Ramos (cell line): ENCODE measurements around the gene ATP1B3.
"Not testable (repeated sequence)": the region's sequence is repeated elsewhere in the genome, so short reads cannot be mapped to it uniquely, and the experiment has no call there.

ENCODE experiments used
- in situ Hi-C: fragments of 300-500 bp; cut with MboI; formaldehyde crosslinking; loops from one replicate; pipeline ENCODE4 v1.14.3; 2022; ENCODE audit warnings: low sequenced_read_pairs; ENCODE audit not compliant: unreplicated experiment

Gene ATP1B3

GRCh38 chr3:141900343-141900742, 23.9 kb downstream of the ATP1B3 start:
- in situ Hi-C loops = no loop called here

GRCh38 chr3:141901914-141902313, 25.5 kb downstream of the ATP1B3 start:
- in situ Hi-C loops = no loop called here

DNA sequence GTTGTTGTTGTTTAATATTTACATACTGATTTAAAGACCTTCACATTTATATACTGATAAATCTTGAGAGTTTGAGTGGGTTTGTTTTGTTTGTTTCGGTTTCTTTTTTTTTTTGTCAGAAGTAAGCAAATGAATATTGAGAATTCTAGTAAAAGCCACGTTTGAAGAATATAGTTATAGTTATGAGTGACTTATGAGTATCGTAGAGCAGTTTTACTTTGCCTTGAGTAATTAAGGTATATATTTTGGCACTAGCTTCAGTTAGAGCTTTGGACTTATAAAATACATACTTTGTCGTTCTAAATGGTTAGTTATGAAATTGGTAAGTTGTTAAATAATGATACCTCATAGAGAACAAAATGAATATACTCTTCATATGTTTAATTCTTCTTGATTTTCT, 27.8 kb downstream of the ATP1B3 start:
- in situ Hi-C loops = no loop called here

- in situ Hi-C loops = no loop called here
Observed at GRCh38 chr3:141905129-141905528, 28.7 kb downstream of the ATP1B3 start.

DNA sequence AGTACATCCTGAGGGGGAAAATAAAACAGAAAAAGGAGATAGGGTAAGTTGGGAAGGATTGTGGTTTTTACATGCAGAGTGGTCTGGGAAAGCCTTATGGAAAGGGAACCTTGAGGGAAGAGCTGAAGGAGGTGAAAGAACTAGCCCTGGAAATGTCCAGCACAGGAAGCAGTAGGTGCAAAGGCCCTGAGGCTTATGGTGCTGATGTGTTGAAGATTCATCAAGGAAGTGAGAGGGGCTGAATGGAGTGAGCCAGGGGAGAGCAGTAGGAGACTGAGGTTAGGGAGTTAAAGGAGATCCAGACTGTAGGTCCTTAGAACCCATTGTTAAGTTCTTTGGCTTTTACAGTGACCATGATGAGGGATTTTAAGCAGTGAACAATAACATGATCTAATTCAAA, 33.0 kb downstream of the ATP1B3 start:
- in situ Hi-C loops = no loop called here

DNA sequence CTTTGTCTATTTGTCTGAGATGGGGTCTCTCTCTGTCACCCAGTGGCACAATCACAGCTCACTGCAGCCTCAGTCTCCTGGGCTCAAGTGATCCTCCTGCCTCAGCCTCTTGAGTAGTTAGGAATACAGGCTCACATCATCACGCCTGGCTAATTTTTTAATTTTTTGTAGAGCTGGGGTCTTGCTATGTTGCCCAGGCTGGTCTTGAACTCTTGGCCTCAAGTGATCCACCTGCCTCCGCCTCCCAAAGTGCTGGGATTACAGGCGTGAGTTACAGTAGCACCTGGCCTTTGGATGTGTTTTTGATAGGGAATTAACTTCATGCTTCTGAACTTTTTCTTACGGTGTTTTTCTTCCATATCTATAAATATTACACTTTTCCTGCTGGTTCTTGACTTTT, 33.5 kb downstream of the ATP1B3 start:
- in situ Hi-C loops = not testable (repeated sequence)

GRCh38 chr3:141913150-141913811, 36.8 kb downstream of the ATP1B3 start:
- in situ Hi-C loops = no loop called here

GRCh38 chr3:141914311-141914710, 37.9 kb downstream of the ATP1B3 start:
- in situ Hi-C loops = no loop called here

- in situ Hi-C loops = no loop called here
Observed at GRCh38 chr3:141915016-141915415, 38.6 kb downstream of the ATP1B3 start.

- in situ Hi-C loops = no loop called here
Observed at GRCh38 chr3:141915766-141916165, 39.3 kb downstream of the ATP1B3 start.

GRCh38 chr3:141920701-141921100, 44.3 kb downstream of the ATP1B3 start:
- in situ Hi-C loops = no loop called here

DNA sequence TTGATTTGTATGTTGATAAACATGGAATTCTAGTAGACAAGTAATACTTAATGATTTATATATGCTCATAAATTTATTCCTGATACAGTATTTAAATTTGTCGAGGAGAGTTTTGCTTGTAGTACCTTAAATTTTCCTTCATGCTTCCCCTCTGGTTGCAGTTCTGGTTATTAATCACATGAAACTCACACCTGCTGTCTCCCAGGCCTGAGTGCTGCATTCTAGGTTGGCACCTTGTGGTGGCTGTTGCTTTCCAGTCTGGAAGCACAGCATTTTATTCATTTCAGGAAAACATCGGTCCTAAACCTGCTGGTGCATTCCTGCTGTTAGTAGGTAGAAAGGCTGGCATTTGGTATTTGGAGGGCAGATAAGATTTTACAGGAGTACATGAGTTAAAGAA, 44.9 kb downstream of the ATP1B3 start:
- in situ Hi-C loops = no loop called here

DNA sequence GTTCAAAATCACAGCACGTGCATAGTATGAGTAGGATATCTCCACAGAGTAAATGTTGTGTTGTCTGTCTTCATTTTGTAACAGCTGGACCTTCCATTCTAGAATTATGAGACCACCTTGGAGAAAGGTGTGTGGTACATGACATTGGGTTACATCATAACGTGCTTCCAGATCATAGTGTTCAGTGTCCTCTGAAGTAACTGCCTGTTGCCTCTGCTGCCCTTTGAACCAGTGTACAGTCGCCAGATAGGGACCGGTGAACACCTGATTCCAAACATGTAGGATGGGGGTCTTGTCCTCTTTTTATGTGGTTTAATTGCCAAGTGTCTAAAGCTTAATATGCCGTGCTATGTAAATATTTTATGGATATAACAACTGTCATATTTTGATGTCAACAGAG, 49.2 kb downstream of the ATP1B3 start:
- in situ Hi-C loops = not testable (repeated sequence)

- in situ Hi-C loops = no loop called here
Observed at GRCh38 chr3:141926929-141927328, 50.5 kb downstream of the ATP1B3 start.

GRCh38 chr3:141928631-141929270, 52.3 kb downstream of the ATP1B3 start:
- in situ Hi-C loops = no loop called here

DNA sequence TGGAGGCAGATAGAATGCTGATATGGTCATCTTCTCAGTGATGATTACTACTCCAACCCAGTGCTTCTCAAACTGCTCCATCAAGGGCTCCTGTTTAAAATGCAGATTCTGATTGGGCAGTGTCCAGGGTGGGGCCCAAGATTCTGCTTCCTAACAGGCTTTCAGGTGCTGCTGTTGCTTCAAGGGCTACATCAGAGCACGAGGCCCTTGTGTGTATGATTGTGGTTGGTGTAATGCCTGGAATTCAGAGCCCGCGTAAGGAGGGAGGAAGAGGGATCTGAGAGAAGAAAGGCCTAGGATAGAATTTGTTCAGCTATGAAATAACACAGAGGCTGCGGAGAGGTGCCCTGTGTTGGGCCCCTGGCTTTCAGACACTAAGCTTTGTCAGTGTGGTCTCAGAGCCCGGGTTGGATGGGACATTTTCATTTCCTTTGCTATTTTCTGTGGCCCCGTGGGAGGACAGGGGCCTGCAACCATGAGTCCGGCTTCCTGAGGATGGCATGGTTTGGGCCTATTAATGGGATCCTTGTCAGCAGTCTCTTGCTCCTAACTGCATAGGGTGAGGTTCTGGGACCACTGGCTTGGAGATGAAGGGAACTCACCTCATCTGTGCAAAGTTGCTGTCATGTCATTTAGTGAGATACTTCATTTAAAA, 53.0 kb downstream of the ATP1B3 start:
- in situ Hi-C loops = no loop called here

DNA sequence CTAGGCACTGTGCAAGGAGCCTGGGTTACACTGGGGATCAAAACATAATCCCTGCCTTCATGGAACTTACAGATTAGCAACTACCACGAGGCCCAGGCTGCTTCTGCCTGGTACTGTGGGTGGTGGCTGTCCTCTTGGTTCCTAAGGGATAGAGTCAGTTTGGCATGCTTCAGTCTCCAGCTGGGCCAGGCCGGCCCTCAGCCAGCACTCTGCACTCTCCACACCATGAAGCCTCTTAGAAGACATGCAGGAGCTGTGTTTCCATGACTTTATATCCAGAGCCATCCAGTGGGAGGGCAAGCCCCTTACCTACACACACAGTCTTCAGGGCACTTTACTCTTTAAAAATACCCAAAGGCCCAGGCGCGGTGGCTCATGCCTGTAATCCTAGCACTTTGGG, 54.4 kb downstream of the ATP1B3 start:
- in situ Hi-C loops = loop anchor here (10.0 kb wide), 1 partner anchor 344 kb away; no protein-coding TSS in a partner anchor

DNA sequence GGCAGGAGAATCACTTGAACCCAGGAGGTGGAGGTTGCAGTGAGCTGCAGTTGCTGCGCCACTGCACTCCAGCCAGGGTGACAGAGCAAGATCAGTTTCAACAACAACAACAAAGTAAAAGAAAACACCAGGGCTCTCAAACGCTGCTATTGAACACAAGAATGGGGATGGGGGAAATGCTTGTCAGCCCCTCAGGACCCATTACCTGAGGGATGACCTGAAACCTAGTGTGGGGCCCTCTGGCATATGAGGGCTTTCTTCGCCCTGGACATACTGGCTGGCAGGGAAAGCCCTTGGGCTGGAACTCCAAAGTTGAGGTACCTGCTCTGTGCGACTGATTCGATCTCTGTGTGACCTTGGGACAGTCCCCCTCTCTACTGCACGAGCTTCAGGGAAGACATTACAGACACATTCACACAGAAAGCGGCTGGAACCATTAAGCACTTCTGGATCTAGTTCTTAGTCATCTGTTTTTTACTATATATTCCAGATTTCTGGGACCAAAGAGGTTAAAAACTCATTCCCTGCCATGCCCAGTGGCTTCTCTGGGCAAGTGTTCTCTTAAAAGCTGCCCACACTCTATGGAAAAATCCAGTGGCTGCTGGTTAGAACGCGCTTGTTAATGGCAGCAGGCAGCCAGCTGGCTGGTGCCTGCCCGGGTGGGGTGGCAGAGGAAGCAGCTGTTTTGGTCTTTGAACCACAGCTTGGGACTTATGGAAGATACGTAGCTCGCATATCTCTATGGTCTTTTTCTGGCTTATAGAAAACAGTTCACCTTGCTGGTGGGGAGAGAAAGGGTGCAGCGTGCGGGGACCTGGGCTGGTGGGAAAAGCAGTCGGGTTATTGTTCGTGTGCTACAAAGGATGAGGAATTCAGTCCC, 57.2 kb downstream of the ATP1B3 start:
- in situ Hi-C loops = loop anchor here (10.0 kb wide), 1 partner anchor 341 kb away; no protein-coding TSS in a partner anchor

DNA sequence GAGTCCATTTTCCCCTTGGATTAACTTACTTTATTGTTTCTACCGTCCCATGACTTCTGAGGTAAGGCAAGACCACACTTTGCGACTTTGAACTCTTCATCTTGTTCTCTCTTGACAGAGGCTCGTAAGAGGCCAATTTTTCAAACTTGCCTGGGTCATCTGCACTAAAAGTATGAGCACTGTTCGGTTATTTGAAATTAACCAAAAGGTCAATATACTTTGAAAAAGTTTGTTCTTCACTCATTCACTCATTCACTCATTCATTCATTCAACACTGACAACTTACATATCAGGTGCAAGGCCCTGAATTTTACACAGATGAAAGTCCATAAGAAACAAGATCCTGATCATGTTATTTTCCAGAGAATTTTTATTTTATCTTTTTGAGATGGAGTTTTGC, 57.9 kb downstream of the ATP1B3 start:
- in situ Hi-C loops = loop anchor here (10.0 kb wide), 1 partner anchor 340 kb away; no protein-coding TSS in a partner anchor

DNA sequence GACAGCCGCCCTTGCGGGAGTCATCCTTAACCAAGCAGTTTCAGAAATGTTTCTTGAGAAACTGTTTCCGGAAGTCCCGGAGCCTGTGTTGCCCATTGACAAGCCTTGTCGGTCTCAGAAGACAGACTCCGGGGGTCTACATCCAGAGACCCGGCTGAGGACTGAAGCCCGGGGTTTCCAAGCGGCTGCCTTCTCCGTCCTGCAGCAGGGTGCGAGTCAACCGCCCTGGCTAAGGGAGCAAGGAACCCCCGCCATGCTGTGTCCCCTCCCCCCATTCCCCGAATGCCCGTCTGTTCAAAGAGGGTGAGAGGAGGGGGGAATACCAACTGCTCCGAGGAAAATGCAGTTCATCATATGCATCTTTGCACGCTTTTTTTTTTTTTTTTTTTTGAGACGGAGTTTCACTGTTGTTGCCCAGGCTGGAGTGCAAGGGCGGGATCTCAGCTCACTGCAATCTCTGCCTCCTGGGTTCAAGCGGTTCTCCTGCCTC, 61.6 kb downstream of the ATP1B3 start:
- in situ Hi-C loops = loop anchor here (10.0 kb wide), 1 partner anchor 337 kb away; no protein-coding TSS in a partner anchor
